Cortex of kidney (tissue), 1 donor: ENCODE data around the gene PTPRN2.
"Not testable (repeated sequence)": the region's sequence is repeated elsewhere in the genome, so short reads cannot be mapped to it uniquely, and the experiment has no call there.

Experiments
- DNase-seq: peaks from one replicate; lab custom pipeline; 2025; lab: John Stamatoyannopoulos, UW

The PTPRN2 gene

GRCh38 chr7:157952050-157952667, 635.5 kb downstream of the PTPRN2 start:
- no peak for DNase-seq

- no peak for DNase-seq
Measured at GRCh38 chr7:157951300-157952049, 636.1 kb downstream of the PTPRN2 start.

- DNase-seq = no peak
Measured at GRCh38 chr7:157949711-157950110, 637.9 kb downstream of the PTPRN2 start.

GRCh38 chr7:157947504-157947903, 640.1 kb downstream of the PTPRN2 start:
- no peak for DNase-seq

GRCh38 chr7:157946398-157947060, 641.1 kb downstream of the PTPRN2 start:
- DNase-seq = no peak

- no peak for DNase-seq
Measured at GRCh38 chr7:157945401-157945800, 642.2 kb downstream of the PTPRN2 start.

GRCh38 chr7:157944734-157945291, 642.8 kb downstream of the PTPRN2 start:
- no peak for DNase-seq

- no peak for DNase-seq
Measured at GRCh38 chr7:157944051-157944450, 643.6 kb downstream of the PTPRN2 start.

- no peak for DNase-seq
Measured at GRCh38 chr7:157943561-157943960, 644.1 kb downstream of the PTPRN2 start.

GRCh38 chr7:157941210-157941609, 646.4 kb downstream of the PTPRN2 start:
- DNase-seq = no peak

GRCh38 chr7:157940497-157940896, 647.1 kb downstream of the PTPRN2 start:
- no peak for DNase-seq

GRCh38 chr7:157938211-157938610, 649.4 kb downstream of the PTPRN2 start:
- no peak for DNase-seq

GRCh38 chr7:157937406-157937805, 650.2 kb downstream of the PTPRN2 start:
- no peak for DNase-seq

- DNase-seq = no peak
Measured at GRCh38 chr7:157936976-157937375, 650.6 kb downstream of the PTPRN2 start.

- not testable (repeated sequence) for DNase-seq
Measured at GRCh38 chr7:157935721-157936120, 651.9 kb downstream of the PTPRN2 start.

- not testable (repeated sequence) for DNase-seq
Measured at GRCh38 chr7:157933219-157934155, 654.1 kb downstream of the PTPRN2 start.

- no peak for DNase-seq
Measured at GRCh38 chr7:157932498-157933218, 655.0 kb downstream of the PTPRN2 start.

GRCh38 chr7:157930926-157931466, 656.6 kb downstream of the PTPRN2 start:
- no peak for DNase-seq

- no peak for DNase-seq
Measured at GRCh38 chr7:157930441-157930840, 657.2 kb downstream of the PTPRN2 start.

- DNase-seq = no peak
Measured at GRCh38 chr7:157929671-157930070, 658.0 kb downstream of the PTPRN2 start.
